HG03280 (cell line): ENCODE measurements around the gene ZDHHC14.
A peak's percentile ranks its signal among the peaks of the same experiment; 100 is the strongest.

Experiments
- ATAC-seq: cut with Tn5 transposase; IDR thresholded peaks from one replicate; pipeline ENCODE4 v1.9.1; 2021; ENCODE audit warnings: mild to moderate bottlenecking, moderate library complexity; ENCODE audit not compliant: unreplicated experiment

Gene ZDHHC14

DNA sequence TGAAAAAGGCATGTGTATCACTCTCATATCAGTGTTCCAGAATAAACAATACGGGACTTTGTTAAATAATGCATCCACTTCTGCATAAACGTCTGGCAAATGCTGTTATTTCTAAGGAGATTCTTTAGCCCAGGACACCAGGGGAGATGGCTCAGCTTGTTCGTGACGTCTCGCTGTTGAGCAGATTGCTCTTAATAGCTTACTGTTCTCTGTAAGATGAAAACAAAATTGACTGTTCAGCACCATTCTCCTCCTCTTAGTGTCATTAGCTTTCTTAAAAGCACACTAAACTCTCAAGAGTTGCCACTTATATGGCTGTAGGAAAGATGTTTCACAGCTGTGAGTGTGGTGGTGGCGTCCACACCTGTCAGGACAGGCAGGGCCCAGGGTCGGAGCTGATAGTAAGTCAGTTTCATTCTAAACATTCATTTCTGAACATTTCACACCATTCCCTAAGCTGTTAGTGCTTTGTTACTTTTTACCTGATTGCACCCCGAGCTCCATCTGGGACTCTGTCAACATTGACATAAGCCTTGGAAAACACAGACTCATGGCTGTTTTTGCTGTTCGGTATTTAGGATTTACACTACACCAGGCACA is 132.1 kb downstream of the ZDHHC14 start:
- ATAC-seq: no peak

GRCh38 chr6:157513619-157514485 is 132.9 kb downstream of the ZDHHC14 start:
- ATAC-seq: no peak

GRCh38 chr6:157514659-157515496 is 133.9 kb downstream of the ZDHHC14 start:
- no peak for ATAC-seq

- ATAC-seq: no peak
Observed at GRCh38 chr6:157516319-157517026, 135.5 kb downstream of the ZDHHC14 start.

DNA sequence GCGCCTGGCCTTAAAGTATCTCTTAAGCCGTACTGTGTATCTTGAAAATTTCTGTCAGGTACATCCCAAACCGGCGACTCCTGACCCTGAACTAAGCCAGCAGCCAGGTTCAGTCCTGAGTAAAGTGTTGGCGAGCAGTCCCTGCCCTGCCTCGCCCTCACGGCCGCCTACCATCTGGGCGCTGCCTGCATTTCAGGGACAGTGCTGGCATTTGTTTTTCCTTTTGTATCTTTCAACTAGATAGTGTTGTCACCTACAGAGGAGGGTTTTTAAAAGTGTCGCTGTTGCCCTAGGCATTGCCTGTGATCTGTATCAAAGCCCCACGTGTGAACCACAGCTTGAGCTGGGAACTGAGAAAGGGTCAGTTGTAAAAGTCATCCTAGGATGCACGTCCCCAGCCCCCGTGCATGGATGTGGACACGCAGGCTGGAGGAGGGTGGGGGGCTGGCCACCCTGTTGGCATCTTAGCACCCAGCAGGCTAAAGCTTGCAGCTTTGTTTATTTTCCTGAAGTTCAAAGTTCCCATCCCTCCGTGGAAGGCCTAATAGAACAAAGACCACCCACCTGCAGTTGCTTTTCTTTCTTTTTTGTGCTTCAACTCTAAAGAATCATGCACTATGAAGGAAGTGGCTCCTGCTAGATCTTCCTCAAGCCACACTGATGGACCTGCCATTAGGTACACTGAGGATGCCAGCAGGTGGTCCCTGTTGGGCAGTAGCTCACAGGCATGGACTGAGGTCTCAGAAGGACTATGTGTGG is 136.8 kb downstream of the ZDHHC14 start:
- no peak for ATAC-seq

DNA sequence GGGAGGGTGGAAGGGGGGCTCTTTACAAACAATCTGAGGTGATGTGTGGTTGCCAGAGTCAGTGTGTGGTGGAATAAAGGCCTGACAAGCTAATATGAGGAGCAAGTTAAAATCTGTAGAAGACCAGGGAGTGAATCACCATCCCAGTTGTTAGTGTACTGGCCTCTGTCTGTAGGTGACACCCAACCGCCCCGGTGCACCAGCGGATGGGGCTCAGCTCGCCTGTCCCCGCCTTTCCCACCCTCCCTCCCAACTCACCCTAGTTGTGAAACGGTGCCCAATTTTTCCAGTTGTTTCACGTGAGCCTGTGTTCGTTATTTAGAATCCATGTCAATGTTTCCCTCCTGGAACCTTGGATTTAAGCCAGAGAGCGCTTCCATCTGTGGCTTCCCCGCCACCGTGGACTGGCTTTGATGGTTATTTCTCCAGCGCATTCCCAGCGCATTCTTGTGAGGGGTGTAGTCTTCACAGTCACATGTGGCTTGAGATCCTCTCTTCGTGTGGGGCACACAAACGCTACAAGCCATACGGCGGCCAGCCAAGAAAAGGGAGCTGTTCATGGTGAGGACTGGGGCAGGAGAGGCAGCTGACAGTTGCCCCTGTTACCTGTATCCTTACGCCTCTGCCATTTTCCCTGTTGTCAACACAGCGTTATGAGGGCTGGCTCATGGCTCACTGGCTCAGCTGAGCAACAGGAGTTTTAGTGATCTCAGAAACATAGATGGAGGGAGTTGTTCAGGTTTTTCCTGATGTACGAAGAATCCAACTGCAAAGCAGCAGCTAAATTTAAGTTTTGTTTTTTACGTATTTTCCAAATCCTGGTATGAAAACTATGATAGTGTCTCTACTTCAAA is 137.6 kb downstream of the ZDHHC14 start:
- ATAC-seq: no peak

DNA sequence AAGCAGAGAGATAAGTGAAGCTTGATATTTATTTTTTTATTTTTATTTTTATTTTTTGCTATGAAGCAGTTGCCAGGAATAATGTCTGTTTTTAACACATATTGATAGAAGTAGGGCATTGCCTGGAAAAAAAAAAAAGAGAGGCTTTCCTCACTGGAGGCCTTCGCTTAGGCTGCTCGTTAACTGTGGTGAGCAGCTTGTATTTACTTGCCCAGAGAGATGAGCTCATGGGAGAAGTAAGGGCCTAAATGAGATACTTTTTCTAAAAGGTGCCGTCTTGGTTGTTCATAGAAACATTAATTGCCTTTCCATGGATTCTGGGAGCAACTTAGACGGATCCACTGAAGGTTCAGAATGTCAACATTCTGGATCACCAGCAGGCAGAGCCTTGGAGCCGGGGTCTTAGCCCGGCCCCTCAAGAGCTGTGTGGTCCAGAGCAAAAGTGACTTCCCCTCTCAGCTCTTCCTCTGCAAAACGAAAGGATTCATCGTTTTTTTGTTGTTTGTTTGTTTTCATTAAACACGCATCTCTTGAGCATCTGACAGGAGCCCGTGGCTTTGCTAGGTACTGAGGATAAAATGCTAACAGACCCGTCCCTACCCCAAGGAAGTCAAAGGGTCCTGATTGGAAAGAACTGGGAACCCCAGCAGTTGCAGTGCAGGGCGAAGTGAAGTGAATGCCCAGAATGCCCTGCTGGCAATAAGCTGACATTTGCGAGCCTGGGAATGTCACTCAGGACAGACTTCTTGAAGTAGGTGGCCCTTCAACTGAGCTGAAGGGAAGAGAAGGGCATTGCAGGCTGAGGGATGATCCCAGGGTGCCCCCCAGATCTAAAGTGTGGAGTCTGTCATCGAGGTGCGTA is 138.5 kb downstream of the ZDHHC14 start:
- ATAC-seq: no peak

GRCh38 chr6:157520117-157520406 is 139.1 kb downstream of the ZDHHC14 start:
- ATAC-seq: no peak

- ATAC-seq: no peak
Observed at GRCh38 chr6:157520596-157521361, 139.8 kb downstream of the ZDHHC14 start.

DNA sequence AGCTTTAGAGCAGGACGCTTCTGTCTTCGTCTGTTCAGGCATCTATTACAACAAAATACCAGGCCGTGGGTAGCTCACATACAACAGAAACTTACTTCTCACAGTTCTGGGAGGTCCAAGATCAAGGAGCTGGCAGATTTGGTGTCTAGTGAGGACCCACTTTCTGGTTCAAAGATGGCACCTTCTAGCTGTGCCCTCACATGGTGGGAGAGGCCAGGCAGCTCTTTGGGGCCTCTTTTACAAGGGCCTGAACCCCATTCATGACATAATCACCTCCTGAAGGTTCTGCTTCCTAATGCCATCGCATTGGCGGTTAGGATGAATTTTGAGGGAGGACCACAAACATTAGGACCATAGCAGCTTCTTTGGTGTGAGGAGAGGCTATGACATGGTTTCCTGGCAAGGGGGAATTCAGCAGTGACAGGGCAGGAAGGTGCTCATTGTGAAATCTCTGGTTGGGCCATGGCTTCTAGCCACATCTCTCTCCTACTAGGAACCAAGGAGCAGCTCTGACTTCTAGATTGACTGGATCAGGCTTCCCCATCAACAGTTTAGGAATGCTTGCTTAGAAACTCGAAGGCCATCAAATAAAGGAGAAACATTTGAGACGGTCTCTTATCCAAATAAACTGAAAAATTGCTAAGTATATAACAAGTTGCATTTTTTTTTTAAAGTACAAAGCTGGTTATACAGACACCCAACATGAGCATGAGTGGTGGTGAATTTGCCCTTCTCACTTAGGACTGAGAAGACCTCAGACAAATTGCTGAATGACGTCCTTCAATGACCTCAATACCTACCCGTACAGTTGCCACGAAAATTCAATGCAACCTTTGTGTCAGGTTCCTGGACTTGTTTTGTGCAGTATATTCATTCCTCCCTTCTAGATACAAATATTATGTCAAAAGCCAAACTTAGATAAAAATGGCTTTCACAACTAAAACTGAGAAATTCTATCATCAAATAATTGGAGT is 140.7 kb downstream of the ZDHHC14 start:
- no peak for ATAC-seq

GRCh38 chr6:157522472-157522871 is 141.5 kb downstream of the ZDHHC14 start:
- ATAC-seq: no peak

GRCh38 chr6:157524735-157525134 is 143.7 kb downstream of the ZDHHC14 start:
- no peak for ATAC-seq

DNA sequence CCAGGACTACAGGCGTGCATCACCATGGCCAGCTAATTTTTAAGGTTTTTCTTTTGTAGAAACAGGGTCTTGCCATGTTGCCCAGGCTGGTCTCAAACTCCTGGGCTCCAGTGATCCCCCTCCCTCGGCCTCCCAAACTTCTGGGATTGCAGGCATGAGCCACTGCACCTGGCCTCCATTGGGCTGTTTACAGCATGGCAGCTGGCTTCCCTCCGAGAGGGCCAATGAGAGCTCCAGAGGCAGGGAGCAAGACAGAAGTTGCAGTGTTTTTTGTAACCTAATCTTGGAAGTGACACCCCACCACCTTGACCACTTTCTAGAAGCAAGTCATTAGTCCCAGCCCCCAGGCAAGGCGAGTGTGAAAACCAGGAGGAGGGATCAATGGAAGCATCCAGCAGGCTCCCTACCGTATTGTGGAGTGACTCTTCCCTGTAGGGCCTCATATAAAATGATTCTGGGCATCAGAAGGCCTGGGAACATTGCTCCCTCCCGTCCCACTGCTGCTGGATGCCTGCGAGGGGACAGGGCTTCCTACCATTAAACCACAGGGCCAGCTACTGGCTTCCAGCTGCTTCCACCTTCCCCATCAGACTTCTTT is 144.4 kb downstream of the ZDHHC14 start:
- no peak for ATAC-seq

DNA sequence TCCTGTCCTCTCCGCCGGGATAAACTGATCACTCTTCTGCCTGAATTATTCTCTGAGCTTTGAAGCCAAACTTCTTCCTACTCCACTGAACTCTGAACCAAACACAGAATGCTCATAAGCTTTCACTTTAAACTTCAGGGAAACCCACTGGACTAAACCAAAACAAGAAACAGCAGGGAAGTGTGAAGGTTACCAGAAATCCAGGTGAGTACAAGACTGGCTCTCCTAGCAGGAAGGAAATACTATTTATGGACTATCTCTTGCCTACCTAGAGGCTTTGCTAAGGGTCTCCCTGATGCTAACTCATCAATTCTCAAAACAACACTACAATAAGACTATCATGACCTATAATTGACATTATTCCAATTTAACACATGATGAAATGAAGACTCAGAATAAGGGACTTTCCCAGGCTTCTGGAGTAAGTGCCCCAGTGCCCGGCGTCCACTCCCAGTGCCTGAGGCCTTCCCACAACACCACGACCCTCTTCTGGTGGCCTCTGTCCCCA is 145.0 kb downstream of the ZDHHC14 start:
- no peak for ATAC-seq

DNA sequence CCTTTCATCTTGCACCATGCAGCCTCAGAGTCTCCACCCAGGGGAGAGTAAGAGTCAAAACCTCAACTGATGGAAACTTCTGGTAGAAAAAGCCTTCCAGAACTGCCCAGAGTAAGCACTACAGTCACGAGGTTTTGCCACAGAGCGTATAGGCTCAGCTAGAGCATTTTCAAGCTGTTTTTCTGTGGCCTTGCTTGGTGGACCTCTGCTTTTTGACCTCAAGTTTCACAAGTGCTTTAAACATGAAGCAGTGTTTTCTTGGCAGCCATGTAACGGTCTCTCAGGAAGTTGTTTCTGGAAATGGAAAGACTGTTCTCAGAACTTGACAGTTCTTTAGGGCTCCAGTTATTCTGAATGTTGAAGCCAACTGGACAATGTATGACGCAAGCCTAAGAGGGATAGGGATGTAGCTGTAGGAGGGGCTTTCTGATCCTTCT is 146.5 kb downstream of the ZDHHC14 start:
- peak; percentile 94 for ATAC-seq
